Osteoblast (primary cell): ENCODE measurements around the gene PBX1. TPM values are rescaled to one million over a fixed set of nuclear protein-coding genes. Genes with fewer than 3 reads are reported as not detected.

Experiments
- DNase-seq: peaks from one replicate; pipeline ENCODE4 v3.0.0; 2011; ENCODE audit warnings: low spot score, mixed read lengths; ENCODE audit not compliant: insufficient read length; ENCODE audit errors: missing footprints
- H2AFZ ChIP-seq: 2 replicates; pipeline ENCODE4 v1.6.0; 2011; ENCODE audit warnings: mild to moderate bottlenecking, low read length
- H3K27ac ChIP-seq: 2 replicates; pipeline ENCODE4 v1.5.1; 2011; ENCODE audit warnings: mild to moderate bottlenecking, low read depth, low read length, moderate library complexity
- H3K27me3 ChIP-seq: 2 replicates; pipeline ENCODE4 v1.6.0; 2012; ENCODE audit warnings: mild to moderate bottlenecking, control low read depth, inconsistent platforms, low read length, moderate library complexity; ENCODE audit not compliant: insufficient read depth
- H3K36me3 ChIP-seq: 2 replicates; pipeline ENCODE4 v1.5.1; 2011; ENCODE audit warnings: mild to moderate bottlenecking, low read length, control low read depth, moderate library complexity; ENCODE audit not compliant: insufficient read depth
- H3K4me1 ChIP-seq: 2 replicates; pipeline ENCODE4 v1.5.1; 2011; ENCODE audit warnings: mild to moderate bottlenecking, low read length, control low read depth, moderate library complexity; ENCODE audit not compliant: insufficient read depth
- H3K4me2 ChIP-seq: 2 replicates; pipeline ENCODE4 v1.6.0; 2011; ENCODE audit warnings: mild to moderate bottlenecking, low read length; ENCODE audit not compliant: insufficient read depth
- H3K4me3 ChIP-seq: fragments of 200-600 bp; sonication (generic); 3 replicates; pipeline ENCODE4 v1.5.1; 2012; ENCODE audit warnings: mild to moderate bottlenecking, low read length, inconsistent platforms; ENCODE audit not compliant: insufficient read depth
- H3K79me2 ChIP-seq: 2 replicates; pipeline ENCODE4 v1.6.0; 2012; ENCODE audit warnings: mild to moderate bottlenecking, low read length, control low read depth, inconsistent platforms; ENCODE audit not compliant: insufficient read depth
- H3K9me3 ChIP-seq: 2 replicates; pipeline ENCODE4 v1.5.1; 2011; ENCODE audit warnings: low read depth, low read length, control low read depth
- H4K20me1 ChIP-seq: 2 replicates; pipeline ENCODE4 v1.6.0; 2012; ENCODE audit warnings: mild to moderate bottlenecking, low read length, control low read depth; ENCODE audit not compliant: insufficient read depth
- total RNA-seq: library from RNA; depleted of rRNA; stranded (reverse); fragments of >200 nt; gene quantifications from 2 replicates; pipeline ENCODE4 v1.2.3, GENCODE V29; 2012
- TF ChIP-seq, protein P1 (sequence below): IDR thresholded peaks from 2 replicates; pipeline ENCODE4 v1.5.1; 2011; ENCODE audit warnings: mild to moderate bottlenecking, low read depth, low read length, moderate library complexity; ENCODE audit errors: extremely low read depth

The PBX1 gene
- total RNA-seq, 1 donor = 10.1 TPM

DNA sequence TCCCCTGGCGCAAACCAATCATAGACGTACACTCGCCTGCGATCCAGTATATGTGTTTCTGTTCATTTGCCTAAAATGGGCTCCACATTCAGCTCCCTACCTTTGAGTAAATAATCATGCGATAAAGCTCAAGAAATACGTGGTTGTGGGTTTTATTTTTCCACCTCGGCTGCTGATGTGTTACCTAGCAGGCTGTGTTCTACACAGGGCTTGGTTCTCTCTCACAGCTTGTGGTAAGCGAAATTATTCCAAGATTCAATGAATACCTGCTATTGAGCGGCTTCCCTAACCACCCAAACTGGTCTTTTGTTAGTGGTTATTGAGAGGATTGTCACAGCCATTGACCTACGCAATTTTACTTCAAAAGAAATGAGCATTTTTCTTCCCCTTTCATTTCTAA lies 180.2 kb downstream of the PBX1 start:
- H3K36me3 ChIP-seq = no peaks in the 10 kb centered on the region
- H3K79me2 ChIP-seq = no peaks in the 10 kb centered on the region

DNA sequence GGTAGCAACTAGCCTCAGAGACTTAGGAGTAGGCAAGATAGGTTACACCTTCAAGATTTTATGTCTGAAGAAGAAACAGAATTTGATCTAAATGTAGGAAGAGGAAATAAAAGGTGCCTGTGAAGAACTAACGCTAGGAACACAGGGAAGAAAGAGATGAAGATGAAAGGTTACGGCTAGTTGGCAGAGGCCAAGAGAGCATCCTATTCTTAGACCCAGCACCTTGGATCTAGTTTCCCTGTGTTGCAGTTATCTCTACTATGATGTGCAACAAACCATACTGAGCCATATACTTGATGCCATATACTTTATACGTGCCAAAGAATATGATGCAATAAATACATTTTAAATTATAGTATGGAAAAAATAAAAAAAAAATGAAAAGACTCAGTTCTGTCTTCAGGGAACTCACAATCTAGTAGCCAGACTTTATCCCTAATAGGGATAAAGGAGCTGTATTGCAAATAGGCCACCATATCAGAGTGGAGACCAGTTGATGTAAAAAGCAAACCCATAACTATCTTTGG lies 181.1 kb downstream of the PBX1 start:
- DNase-seq = no peak
- Histone ChIP-seq H3K36me3 (no peaks in the 10 kb centered on the region), H3K4me1 (no peaks in the 10 kb centered on the region), H3K27me3 (no peaks in the 10 kb centered on the region), H3K4me3 (no peak overlapping the region), H3K79me2 (no peaks in the 10 kb centered on the region), H3K4me2 (no peak overlapping the region), H3K9me3 (no peaks in the 10 kb centered on the region), H3K27ac (no peak overlapping the region), H4K20me1 (no peaks in the 10 kb centered on the region), H2AFZ (no peak overlapping the region)
- TF ChIP-seq, protein P1, sequence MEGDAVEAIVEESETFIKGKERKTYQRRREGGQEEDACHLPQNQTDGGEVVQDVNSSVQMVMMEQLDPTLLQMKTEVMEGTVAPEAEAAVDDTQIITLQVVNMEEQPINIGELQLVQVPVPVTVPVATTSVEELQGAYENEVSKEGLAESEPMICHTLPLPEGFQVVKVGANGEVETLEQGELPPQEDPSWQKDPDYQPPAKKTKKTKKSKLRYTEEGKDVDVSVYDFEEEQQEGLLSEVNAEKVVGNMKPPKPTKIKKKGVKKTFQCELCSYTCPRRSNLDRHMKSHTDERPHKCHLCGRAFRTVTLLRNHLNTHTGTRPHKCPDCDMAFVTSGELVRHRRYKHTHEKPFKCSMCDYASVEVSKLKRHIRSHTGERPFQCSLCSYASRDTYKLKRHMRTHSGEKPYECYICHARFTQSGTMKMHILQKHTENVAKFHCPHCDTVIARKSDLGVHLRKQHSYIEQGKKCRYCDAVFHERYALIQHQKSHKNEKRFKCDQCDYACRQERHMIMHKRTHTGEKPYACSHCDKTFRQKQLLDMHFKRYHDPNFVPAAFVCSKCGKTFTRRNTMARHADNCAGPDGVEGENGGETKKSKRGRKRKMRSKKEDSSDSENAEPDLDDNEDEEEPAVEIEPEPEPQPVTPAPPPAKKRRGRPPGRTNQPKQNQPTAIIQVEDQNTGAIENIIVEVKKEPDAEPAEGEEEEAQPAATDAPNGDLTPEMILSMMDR = no peak

More for the DNA sequence above, 180.2 kb downstream of the PBX1 start:
- H3K9me3 ChIP-seq = no peaks in the 10 kb centered on the region
- TF ChIP-seq, protein P1 = no peak
- H3K27me3 ChIP-seq = no peaks in the 10 kb centered on the region
- DNase-seq = no peak
- no peaks in the 10 kb centered on the region for H4K20me1 ChIP-seq
- no peak overlapping the region for H3K4me3 ChIP-seq
- H2AFZ ChIP-seq = no peak overlapping the region
- no peaks in the 10 kb centered on the region for H3K4me1 ChIP-seq
- H3K4me2 ChIP-seq = no peak overlapping the region
- no peak overlapping the region for H3K27ac ChIP-seq

DNA sequence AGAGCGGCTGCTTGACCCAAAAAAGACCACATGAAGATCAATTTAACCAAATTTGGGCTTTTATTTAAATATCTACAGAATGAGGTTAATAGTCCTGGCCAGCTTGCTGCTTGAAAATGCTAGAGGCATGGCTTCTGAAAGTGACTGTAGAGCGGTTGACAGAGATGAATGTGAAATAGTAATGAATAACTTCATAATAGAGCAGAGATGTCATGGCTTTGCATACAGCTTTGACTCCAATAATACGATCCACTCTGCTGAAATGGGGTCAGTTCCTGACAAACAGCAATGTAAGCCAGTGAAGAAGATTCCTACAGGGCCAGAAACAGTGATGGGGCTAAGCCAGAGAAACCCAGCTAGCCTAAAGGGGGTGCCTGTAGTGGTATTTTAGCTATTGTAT lies 183.8 kb downstream of the PBX1 start:
- Histone ChIP-seq H3K36me3 (no peaks in the 10 kb centered on the region), H3K27me3 (no peaks in the 10 kb centered on the region), H3K27ac (no peak overlapping the region), H3K9me3 (no peaks in the 10 kb centered on the region), H3K4me3 (no peak overlapping the region), H3K4me1 (peaks cover under 1% of the 10 kb centered on the region), H3K79me2 (no peaks in the 10 kb centered on the region), H3K4me2 (no peak overlapping the region), H2AFZ (no peak overlapping the region), H4K20me1 (no peaks in the 10 kb centered on the region)
- TF ChIP-seq, protein P1 = no peak
- no peak for DNase-seq

DNA sequence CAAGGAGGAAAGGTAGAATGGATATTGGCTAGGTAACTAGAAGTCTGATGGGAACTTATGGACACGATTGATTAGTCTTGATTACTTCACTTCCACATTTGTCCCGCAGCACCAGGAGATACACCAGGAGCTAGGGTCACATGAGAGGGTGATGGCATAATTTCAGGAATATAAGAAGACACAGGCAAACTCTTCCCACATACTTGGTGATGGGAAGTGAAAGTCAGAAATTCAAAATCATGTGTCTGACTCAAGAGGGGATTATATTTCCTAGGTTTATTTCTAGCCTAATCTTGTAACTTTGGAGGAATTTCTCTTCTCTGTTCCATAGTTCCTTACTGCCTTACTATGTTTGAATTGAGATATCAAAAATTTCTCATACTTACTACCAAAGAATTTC lies 185.0 kb downstream of the PBX1 start:
- H3K4me1 ChIP-seq = peaks cover 11% of the 10 kb centered on the region
- TF ChIP-seq, protein P1 = no peak
- H2AFZ ChIP-seq = no peak overlapping the region
- H3K9me3 ChIP-seq = no peaks in the 10 kb centered on the region
- H3K4me2 ChIP-seq = no peak overlapping the region
- DNase-seq = no peak
- no peak overlapping the region for H3K4me3 ChIP-seq
- no peaks in the 10 kb centered on the region for H3K36me3 ChIP-seq
- H4K20me1 ChIP-seq = no peaks in the 10 kb centered on the region
- H3K27me3 ChIP-seq = no peaks in the 10 kb centered on the region
- H3K27ac ChIP-seq = no peak overlapping the region
- H3K79me2 ChIP-seq = no peaks in the 10 kb centered on the region
